HG03196 (cell line): Measurements from ENCODE around the gene CCNY.
"Not testable (repeated sequence)": the region's sequence is repeated elsewhere in the genome, so short reads cannot be mapped to it uniquely, and the experiment has no call there.

Experiments
- ATAC-seq: cut with Tn5 transposase; IDR thresholded peaks from one replicate; pipeline ENCODE4 v1.9.1; 2021; ENCODE audit not compliant: unreplicated experiment

CCNY gene

DNA sequence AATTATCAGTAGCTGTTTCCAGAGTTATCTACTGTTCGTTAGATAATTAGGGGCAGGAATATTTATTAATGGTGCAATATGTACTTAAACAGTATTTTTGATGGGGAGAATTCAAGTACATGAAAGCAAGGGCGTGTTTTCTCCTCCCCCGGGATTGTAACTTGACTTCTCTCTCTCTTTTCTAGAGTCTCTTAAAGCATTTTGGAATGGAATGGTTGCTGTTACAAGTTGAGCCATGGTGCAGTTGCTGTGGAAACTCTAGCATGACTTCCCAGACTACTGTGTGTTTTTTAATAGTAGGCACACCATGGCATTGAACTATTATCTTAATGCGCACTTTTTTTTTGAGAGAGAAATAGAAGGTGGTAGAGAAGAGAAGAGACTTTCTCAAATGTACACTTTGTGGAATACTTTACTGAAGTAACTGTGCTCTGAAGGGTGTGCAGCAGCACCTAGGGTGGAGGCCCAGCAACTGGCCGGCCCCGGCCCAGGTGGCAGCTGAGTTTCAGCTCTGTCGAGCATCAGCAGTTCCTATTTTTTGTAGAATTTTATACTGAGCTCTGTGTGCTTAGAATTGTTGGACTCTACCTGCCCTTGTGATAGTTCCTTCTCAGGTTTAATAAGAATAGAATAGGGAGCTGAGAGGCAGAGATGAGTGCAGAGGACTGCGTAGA is 64.4 kb downstream of the CCNY start:
- no peak for ATAC-seq

DNA sequence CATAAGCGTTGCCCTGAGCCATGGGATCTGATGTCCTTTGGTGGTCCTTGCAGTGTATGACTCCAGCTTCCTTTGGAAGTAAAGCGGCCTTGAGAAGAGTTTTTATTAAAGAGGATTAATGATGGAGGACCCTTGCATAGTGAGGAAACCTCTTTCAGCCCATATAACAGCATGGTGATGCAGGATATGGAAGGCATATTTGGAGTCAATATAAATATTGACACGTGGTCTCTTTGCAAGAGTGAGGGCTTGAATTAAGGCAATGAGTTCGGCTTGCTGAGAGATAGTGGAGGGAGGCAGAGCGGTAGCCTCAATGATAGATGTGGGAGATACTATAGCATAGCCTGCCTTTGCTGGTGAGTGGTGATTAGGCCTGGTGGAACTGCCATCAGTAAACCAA is 67.2 kb downstream of the CCNY start:
- ATAC-seq = not testable (repeated sequence)

DNA sequence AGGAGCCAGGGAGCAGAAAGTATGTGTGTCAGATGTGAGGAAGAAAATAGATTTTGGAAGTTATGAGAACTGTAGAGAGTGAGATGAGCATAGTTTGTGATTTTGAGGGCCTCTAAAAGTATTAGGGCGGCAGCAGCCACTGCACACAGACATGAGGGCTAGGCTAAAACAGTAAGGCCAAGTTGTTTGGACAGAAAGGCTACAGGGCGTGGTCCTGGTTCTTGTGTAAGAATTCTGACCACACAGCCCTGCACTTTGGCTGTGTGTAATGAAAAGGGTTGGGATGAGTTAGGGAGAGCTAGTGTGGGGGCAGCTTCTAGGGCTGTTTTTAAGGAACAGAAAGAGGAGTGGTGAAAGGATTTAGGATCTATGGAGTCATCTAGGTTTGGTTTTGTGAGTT is 67.8 kb downstream of the CCNY start:
- not testable (repeated sequence) for ATAC-seq

DNA sequence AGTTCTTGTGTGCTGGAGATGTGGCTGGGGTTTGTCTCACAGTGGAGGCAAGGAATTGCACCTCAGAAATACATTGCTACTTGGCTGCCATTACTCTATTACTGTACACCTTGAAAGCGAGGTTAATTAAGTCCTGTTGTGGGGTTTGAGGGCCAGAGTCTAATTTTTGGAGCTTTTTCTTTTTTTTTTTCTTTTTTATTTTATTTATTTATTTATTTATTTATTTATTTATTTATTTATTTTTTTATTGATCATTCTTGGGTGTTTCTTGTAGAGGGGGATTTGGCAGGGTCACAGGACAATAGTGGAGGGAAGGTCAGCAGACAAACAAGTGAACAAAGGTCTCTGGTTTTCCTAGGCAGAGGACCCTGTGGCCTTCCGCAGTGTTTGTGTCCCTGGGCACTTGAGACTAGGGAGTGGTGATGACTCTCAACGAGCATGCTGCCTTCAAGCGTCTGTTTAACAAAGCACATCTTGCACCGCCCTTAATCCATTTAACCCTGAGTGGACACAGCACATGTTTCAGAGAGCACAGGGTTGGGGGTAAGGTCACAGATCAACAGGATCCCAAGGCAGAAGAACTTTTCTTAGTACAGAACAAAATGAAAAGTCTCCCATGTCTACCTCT is 69.8 kb downstream of the CCNY start:
- not testable (repeated sequence) for ATAC-seq

DNA sequence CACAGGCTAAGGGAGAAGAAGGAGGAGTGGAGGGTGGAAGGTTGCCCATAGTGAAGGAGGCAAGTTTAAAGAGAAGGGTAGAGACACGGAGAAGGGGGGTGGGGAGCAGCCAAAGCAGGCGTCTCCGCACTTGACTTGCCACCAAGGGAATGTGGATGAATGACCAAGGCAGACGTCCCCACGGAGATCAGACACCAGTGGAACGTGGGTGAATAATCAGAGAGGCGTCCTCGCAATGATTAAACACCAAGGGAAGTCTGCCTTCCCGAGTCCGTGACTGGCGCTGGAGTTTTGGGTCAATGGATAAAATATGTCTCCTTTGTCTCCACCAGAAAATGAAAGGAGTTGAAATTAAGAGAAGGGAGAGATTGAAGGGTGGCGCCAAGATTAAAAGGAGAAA is 71.4 kb downstream of the CCNY start:
- not testable (repeated sequence) for ATAC-seq

DNA sequence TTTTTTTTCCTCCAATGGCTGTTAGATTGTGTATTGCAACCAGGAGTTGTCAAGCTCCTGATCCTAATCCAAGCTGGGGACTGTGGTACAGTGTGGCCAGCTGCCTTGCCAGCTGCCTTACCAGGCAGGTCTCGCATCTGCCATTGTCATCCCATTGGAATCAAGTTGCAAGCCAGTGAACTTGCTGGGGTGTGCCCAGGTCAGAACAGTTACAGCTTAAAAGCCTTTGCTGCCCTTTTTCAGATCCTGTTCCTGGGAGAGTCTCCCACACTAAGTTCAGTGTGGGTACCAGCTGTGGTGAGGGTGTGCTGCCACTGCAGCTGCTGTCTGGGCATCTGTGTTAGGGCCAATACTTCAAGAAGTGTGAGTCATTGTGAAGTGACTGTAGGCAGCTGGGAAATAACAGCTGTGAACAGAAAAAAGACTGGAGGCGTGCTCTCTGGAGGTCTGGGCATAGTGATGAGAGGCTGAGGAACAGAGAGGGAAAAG is 72.8 kb downstream of the CCNY start:
- peak; percentile 77 for ATAC-seq

DNA sequence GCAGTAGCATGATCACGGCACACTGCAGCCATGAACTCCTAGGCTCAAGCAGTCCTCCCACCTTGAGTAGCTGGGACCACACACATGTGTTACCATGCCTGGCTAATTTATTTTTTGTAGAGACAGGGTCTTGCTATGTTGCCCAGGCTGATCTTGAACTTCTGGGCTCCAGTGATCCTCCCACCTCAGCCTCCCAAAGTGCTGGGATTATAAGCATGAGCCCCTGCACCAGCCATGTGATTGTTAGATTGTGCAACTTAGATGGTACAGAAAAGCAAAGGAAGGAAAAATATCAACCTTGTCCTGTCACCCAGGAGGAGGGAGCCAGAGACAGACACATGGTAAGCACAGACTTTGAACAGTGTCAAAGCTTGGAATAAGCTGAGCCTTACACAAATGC is 73.5 kb downstream of the CCNY start:
- ATAC-seq = no peak

DNA sequence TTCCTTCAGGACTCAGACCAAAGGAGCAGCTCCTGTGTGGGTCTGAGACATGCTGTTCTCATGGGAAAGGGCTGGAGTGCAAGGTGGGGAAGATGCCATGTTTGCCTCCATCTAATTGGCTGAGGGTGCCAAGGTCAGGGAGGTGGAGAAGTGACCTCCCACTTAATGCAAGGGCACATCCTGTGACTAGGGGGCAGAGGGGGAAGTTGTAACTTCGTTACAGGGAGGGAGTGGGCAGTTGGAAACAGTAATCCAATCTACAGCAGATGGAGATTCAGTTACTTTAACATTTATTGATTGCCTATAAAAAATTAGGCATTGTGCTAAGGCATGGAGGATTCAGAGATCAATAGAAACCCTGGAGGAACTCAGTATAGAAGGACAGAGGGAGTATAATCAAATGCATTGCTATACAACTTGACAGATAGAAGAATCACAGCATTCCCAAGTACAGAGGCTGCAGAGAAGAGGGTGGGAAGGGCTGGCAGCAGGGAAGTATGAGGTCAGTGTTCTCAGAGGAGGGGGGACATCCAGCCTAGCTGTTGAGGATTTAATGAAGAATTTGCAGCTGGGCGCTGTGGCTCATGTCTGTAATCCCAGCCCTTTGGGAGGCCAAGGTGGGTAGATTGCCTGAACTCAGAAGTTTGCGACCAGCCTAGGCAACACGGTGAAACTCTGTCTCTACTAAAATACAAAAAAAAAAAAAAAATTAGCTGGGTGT is 75.9 kb downstream of the CCNY start:
- ATAC-seq = no peak

DNA sequence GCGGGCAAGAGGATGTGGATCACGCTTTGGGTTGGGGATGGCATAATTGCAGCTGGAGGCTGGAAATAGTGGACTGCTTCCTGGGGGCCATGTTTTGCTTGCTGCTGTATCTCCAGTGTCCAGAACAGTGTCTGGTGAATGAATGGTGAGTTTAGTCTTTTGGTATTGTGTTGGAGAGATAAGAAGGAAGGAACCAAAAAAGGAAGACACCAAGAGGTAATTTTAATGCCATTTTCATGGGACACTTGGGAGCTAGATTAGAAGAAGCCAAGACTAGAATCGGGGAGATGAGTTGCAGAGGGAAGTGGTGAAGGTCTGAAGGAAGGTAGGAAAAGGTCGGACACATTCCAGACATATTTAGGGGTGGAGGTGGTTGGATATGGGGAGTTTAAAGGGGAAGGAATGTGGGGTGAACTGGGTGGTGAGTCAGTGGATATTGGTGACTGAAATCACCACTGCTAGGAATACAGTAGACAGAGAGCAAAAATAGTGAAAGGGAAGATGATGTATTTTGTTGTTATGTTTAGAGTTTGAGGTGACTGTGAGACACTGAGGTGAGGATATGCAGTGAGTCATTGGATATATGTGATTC is 76.7 kb downstream of the CCNY start:
- ATAC-seq = no peak

DNA sequence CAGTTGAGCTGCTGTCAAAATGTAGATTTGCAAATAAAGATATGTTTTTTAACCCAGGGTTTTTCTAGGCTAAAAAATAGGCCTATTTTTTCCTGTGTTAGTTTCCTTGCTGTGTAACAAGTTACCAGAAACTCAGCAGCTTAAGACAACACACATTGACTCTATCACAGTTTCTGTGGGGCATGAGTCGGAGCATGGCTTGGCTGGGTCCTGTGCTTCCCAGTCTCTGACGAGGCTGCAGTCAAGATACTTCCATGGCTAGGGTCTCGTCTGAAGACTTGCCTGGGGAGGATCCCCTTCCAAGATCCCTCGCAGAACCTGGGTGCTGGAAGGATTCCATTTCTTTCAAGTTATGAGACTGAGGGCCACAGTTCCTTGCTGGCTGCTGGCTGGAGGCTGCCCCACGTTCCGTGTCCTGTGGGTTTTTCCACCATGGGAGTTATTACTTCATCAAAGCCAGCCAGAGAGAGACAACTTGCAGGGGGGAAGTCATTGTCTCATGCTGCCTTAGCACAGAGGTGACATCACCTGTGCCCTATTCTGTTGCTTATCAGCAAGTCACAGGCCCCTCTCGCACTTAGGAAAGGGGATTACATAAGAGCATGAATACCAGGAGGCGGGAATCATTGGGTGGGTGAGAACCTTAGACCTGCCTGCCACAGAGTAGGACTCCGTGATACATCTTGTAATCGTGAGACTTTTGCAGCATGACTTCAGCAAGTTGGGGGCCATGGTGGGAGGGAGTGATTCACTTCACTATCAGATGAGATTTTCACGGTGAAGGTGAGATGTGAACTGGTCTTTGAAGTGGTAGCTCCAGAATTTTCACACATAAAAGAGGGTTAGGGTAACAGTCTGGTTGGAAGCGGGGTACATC is 77.9 kb downstream of the CCNY start:
- ATAC-seq = no peak

DNA sequence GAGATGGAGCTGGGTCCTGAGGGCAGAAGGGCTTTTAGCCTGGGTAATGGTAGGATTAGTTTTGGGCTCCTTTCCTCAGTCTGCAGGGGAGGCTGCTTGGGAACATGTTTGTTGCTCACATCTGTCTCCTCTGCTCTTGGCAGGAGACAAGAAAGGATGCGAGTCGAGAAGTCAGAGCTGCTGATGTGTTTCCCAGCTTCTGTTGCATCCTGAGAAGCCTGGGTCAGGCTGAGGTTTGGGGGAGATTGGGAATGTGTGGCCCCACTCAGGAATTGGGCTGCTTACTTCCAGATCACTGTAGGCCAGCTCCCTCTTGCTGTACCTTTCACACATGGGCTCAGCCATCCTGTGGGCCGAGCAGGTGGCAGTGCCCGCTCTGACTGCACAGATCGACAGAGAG is 79.2 kb downstream of the CCNY start:
- no peak for ATAC-seq

DNA sequence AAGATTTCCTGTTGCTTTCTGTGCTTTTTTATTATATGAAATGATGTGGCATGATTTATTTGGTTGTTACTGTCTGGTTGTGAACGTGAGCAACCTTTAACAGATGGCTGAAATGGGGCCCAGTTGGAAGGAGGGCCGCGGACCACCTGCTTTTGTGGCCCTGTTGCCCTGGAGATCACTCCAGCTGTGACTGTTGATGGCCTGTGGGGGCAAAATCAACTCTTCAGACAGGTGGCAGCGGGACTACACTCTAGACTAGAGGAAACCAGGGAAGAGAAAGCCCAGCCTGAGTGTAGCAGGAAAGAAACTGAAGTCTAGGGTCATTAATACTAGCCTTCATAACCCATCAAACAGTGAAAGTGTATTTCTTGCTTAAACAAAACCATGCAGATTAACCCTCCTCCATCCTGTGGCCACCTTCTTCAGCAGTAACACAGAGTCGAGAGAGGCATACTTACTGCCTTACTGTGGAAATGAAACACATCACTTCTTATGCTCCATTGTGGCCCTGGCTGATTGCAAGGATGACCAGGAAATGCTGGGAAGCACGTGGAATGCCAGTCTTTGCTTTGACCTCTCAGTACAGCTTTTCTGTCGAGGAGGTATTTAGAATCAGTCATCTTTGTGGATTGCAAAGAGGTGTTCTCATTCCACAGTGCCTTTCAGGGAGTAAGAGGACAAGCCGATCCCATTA is 80.5 kb downstream of the CCNY start:
- ATAC-seq = no peak

DNA sequence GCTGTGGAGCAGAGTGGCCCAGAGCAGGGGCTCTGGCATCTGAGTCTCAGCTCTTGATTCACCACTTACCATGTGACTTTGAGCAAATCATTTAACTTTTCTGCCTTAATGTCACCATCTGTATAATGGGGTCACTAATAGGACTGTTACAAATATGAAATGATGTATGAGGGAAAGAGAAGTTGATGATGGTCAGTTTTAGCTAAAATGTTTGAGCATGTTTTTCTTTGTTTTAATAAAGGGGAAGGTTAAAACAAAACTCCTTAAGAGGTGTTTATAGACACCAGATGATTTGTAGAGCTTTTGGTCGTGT is 81.0 kb downstream of the CCNY start:
- ATAC-seq = no peak

DNA sequence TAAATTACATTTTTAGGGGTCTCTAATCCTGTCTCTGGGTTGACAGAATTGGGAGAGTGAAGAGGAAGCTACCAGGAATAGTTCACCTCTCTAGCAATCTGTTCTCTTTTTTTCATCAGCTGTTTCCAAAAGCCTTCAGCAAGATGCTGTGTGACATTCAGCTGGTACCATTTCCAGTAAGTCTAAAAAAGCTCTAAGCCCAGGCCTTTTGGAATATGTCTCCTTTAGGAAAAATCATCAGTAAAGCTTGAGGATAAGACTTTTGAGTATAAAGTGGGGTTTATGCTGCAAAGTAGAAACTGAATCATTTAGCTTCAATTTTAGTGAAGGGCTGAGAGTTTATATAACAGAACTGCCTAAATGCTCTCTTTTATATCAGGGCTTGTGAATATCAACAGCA is 81.5 kb downstream of the CCNY start:
- ATAC-seq = no peak

DNA sequence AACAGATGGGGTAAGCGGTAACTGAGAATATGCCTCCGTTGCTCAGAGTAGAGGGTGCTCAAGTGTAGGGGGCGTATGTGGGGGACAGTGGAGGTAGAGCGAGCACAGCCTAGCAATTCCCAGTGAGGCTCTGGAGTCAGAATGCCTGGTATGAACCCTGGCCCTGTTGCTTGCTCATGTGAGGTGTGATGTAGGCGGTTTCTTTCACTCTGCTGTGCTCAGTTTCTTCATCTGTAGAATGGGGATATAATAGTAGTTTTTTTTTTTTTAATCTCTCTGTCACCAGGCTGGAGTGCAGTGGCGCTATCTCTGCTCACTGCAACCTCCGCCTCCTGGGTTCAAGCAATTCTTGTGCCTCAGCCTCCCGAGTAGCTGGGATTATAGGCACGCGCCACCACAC is 82.3 kb downstream of the CCNY start:
- not testable (repeated sequence) for ATAC-seq

DNA sequence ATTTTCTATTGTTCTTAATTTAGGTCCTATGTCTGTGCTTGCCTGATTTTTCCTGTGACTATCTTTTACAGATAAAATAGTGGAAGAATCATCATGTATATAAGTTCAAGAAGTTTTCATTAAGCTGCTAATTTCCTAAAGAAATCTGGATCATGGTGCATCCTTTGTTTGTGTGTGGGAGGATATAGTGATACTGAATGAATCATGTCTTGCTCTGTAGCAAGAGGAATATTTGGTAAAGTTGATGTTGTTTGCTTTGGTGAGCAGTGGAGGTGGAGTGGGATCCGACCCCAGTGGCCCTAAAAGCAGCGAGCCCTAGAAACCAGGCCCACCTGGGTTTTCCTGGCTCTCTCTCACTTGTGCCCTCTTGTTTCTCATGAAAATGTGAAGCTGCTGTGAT is 83.7 kb downstream of the CCNY start:
- ATAC-seq = no peak

DNA sequence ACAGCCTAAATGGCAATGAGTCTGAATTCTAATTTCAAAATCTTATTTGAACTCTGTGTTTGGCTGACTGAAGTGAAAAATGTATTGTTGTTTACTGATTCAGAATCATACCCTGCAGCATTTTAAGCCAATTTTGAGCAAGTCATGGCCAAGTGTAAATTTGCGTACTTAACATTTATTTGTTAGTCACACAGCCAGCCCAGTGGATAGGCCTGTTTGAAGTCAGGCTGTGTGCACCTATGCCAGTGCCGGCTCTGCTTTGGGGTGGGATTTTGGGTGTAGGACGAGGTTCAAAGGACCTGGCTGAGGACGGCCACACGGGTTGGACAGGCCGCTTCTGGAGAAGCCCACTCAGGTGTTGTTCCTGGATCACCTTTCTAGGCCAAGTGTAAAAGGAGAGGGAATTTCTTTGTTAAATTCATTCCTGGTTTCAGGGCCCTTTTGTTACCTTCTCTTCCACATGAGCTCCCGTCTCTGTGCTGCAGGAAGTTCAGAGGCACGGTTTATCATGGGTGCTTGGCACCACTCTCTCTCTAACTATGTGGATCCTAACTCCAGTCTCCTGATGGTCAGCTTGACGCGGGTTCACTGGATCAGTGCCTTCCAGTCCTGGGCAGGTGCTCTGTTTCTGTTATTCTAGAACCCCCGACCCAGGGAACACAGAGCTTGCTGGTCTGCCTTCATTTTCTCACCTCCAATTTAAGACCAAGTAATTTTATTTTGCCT is 84.7 kb downstream of the CCNY start:
- no peak for ATAC-seq

DNA sequence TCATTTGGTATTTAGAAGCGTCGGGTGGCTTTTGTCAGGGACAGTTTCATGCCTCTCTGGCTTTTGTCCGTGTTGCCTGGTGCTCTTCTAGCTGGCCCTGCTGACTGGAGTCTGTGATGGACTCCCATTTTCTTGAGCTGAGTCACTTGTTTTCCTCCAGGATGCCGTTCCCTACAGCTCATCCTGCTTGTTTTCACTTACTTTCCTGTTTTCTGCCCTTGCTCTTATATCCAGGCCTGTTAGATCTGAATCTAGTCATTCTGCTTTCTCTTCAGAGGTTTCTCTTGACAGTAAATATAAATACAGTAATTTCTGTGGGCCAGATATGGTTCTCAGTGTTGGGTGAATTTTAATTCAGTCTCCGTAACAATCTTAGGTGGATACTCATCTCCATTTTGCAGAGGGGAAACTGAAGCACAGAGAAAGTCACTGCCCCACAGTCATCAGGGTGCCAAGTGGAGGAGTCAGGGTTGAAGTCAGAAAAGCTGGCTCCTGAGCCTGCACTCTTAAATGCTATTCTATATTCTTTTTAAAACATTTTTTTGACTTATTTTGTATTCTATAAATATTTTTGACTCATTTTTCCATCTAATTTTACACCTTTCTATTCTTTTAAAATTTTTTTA is 85.4 kb downstream of the CCNY start:
- no peak for ATAC-seq

DNA sequence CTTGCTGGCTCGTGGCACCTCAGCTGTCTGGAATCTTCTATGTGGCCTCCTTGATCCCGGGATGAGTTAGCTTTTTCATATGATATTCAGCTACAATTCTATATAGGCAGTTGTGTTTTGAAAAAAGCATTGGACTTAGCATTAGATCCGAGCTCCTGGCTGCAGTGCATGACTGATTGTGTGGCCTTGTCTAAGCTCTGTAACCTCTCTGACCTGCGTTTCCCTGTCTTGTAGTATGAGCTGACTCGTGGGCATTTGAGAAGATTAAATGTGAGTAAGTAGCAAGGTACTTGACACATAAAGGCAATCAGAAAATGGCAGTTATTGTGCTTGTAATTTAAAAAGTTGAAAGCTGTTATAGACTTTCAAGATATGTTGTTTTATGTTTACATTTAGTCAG is 85.9 kb downstream of the CCNY start:
- no peak for ATAC-seq
